Activated T-cell treated with anti-CD3 and anti-CD28 coated beads for 4 hours (primary cell): ENCODE results near the gene C5.

ENCODE experiments used
- DNase-seq: peaks from one replicate; pipeline ENCODE4 v3.0.0-alpha.2; 2020

Gene C5

DNA sequence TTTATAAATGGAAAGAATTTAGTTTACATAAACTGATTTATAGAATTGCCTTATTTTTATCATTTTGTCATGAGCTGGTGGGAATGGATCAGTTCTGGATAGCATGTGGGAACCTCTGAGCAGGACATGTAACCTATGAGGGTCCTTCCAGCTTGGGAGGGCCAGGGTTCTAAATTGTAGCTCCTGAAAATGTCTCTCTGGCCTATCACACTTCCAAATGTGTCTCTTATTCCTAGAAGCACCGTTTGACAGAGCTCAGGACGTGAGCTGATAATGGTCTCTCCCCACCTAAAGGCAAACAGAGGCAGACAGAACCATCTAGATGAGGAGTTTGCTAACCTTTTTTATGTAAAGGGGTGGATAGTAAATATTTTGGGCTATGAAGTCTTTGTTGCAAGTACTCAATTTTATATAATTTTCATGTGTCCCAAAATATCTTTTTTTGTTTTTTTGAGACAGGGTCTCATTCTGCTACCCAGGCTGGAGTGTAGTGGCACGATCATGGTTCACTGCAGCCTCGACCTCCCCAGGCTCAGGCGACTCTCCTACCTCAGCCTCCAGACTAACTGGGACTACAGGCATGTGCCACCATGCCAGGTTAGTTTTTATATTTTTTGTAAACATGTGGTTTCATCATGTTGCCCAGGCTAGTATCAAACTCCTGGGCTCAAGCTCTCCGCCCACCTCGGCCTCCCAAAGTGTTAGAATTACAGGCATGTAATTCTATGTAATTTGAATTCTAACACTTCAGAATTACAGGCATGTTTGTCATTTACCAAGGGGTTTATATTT lies 127.5 kb downstream of the C5 start:
- no peak for DNase-seq

DNA sequence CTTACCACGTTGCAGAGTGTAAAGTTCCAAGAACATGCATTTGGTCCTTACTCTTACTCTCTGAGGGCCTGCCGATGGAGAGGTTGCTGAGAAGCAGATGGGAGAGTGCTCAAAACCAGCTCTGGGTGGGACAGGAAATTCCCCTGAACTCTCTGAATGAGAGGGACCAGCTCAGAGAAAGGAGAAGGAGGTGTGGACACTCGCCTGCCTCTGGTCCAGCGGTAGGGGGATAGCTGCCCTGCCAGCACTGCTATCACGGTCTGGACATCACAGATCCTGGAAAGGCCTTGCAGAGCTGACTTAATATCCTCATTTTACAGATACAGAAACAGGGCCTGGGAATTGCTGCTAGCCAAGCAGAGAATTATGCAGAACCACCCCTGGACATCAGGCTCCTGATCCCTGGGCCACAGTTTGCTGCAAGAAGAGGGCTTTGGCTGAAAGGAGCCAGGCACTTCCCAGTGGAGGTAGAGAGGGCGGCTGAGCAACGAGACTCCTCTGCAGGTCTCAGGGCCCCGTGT lies 128.4 kb downstream of the C5 start:
- DNase-seq = no peak

DNA sequence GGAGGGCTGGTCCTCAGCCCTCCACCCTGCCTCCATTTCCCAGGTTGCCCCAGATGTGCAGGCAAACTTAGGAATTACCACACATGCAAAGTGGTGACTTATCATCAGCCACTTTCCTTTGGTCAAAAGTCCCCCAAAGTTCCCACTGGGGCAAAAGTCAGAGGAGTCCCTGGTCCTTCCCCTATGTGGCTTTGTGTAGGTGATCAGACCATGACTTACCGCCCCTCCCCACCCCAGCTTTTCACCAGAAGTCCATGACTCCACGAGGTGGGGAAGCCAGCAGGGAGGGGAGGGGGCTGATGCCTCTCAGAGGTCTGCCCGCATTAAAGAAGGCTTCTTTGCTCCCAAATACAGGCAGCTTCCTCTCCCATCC lies 129.3 kb downstream of the C5 start:
- DNase-seq = no peak

DNA sequence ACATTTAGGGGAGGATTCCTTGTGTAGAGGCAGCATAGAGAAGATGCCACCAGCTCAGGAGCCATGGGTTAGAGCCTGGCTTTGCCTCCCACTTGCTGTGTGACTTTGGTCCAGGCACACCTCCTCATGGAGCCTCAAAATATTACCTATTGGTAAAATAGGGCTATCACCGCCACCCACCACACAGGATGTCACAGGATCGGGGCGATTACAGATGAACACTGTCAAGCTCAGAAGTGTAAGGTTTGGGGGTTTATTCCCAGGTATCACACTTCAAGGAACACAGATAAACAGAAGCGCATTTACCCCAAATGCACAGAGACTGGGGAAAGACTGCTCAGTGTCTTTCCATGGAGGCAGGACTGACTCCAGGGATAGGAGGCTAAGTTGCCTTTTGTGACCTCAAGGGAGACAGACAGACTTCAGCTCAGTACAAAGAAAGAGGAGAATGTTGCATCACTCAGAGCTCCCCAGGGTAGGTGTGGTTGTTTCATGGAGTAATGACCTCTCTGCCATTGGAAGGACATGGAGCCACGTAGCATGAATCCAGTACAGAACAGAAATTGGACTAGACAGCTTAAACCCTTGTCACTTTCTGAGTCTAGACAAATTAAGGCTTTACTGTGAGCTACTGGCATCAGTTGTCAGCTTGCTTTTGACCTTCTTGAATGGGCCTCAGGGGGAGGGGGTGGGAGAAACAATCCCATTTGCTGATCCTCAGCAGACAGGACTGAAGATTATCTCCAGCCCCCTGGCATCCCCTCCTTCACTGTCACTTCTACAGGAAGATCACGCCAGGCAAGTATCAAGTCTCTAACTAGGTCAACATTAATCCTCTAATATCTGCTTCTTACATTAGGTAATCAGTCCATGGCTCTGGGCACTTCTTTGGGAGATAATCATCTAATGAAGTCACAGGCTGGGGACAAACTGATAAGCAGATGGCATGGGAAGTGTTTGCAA lies 130.0 kb downstream of the C5 start:
- no peak for DNase-seq

DNA sequence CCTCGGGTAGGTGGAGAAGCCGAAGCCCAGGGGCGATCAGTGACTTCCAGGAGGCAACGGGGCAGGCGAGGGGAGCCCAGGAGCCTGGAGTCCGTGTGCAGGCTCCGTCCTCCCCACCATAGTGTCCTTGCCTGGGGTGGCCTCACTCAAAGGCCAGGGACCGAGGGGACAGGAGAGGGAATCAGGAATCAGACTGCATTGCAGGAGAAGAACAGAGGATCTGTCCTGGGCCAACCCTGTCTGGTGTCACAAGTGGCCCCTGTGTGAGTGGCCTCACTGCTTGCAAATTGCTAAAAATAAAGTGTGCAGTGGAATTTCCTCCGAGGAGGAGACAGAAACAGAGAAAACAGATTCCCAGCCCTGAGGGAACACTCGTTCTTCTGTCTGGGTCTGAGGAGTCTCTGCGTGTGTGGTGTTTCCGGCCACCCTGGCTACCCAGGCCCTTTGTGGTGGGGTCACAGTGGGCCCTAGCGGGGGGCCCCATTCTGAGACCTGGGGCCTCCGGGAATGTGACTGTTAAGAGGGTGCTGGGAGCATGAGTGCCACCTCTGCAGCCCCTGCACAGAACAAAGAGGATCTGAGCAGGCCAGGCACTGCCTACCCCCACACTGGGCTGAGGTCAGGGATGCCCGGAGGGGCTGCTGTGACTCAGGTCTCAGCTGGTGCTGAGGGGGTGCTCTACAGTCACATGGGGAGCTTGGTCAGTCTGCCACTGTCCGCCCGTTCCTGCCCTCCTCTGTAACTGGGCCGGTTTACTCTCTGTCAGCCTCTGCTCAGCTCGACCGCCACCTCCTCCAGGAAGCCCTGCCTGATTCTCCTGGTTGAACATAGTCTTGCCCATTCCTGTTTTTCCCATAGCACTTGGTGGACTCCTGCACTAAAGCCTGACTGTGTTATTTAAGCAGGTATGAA lies 130.9 kb downstream of the C5 start:
- no peak for DNase-seq

DNA sequence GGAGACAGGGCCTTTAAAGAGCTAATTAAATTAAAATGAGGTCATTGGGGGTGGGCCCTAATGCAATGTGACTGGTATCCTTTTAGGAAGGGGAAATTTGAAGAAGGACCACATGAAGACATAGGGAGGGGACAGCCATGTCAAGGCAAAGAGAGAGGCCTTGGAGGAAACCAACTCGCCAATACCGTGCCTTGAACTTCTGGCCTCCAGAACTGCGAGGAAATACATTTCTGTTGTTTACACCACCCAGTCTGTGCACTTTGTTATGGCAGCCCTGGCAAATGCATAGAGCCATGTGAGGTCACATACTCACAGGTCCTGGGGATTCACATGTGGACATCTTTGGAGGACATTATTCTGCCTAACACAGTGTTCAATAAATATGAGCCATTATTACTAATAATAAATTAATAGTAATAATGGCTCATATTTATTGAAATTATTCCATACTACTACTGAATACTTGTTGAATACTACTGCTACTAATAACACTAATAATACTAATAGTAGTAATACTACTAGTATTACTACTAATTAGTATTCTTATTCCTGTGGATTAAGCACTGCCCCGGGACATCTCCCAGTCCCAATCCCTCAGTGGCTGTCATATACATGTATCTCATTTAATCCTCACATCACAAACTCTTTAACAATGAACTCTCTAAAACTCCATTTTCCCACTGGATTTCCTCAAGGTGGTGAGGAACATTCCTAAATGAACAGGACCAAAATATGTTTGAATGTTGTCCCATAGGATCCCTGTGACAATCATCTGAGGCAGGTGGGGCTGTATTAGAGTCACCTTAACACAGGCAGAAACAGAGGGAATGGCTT lies 131.9 kb downstream of the C5 start:
- DNase-seq = no peak

DNA sequence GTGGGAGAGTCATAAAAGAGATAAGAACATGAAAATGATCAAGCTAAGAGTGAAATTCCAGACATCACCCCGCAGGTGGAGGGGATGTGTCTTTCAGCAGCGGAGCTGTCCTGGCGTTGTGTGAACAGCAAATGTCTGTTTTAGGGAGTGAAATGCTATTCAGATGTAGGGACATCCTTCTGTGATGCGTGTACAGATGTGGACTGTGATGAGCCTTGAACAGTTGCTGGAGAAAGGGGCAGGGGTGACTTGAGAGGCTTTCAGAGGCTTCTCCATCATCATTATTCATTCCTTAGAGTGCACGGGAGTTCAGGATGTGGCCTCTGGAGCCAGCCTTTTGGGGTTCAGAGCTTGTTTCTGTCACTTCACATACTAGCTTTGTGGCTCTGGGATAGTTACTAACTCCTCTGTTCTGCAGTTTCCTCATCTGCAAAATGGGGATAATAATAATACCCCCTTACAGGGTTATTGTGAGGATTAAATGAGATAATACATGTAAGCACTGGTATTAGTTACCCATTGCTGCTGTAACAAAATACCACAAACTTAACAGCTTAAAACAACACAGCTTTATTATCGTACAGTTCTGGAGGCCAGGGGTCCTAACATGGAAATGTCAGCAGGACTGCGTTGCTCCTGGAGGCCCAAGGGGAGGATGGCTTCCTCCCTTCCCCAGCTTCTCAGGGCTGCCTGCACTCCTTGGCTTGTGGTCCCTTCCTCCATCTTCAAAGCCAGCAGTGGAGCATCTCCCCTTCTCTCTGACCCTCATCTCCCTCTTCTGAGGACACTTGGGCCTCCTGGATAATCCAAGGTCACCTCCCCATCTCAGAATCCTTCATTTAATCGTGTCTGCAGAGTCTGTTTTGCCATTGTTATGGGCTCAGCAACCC lies 132.8 kb downstream of the C5 start:
- DNase-seq = no peak

DNA sequence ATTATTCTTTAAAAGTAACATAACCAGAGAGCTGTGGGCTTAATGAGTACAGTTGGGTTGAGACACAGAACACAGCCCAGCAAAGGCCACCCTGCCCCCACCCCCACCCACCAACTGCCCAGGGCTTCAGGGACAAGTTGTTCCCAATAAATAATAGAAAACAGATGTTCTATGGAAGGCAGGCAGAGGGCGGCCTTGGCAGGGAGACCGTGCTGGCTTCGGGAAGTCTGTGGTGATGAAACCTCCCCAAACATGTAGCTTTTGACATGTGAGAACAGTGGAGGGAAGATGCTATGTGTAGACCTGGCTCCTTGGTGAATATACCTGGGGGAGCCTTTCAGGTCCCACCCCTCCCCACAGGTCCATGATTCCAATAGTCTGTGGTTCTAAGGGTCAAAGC lies 133.5 kb downstream of the C5 start:
- DNase-seq = no peak

DNA sequence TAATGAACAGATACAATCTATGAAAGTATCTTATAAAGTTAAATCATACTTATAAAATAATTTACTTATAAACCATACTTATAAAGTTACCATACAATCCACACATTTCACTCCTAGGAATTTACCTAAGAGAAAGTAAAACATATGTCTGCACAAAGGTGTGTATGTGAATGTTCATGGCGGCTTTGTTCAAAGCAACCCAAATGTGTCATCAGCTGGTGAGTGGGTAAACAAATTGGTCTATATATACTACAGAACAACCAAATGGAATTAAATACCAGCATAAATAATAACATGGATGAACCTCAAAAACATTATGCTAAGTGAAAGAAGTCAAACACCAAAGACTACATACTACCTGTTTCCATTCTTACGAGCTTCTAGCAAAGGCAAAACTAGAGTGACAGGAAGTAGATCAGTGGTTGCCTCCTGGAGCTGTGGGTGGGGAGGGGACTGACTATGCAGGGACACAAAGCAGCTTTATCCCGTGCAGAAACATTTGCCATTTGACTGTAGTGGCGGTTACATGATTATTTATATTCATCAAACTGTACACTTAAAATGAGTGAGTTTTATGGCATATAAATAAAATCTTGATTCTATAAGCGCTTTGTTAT lies 134.1 kb downstream of the C5 start:
- no peak for DNase-seq

DNA sequence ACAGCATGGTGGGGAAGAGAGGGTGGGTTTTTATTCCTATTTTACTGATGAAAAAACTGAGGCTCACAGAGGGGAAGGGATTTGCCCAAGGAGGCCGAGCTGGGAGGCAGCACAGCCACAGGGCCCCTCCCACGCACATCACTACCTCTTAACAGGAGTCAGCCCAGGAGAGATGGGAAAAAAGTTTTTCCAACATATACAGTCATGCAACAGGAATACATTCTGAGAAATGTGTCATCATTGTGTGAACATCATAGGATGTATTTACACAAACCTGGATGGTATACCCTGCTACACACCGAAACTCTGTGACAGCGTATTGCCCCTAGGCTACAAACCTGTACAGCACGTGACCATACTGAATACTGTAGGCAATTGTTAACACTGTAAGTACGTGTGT lies 135.1 kb downstream of the C5 start:
- DNase-seq = no peak

DNA sequence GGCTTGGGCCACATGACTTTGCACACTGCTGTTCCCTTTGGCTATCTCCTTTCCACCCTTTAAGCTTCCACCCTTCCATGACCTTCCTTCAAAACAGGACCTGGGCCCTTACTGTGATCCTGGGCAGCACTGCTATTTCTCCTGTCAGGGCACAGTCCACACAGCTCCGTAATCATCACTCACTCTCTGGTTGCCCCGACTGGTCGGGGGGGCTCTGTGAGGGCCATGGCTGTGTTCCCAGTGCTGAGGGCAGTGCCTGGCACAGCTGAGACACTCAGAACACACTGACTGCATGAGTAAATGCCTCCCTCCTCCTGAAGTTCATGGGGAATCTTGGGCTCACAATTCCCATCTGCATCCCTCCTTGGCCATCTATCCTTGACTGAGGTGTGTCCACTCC lies 135.7 kb downstream of the C5 start:
- no peak for DNase-seq

DNA sequence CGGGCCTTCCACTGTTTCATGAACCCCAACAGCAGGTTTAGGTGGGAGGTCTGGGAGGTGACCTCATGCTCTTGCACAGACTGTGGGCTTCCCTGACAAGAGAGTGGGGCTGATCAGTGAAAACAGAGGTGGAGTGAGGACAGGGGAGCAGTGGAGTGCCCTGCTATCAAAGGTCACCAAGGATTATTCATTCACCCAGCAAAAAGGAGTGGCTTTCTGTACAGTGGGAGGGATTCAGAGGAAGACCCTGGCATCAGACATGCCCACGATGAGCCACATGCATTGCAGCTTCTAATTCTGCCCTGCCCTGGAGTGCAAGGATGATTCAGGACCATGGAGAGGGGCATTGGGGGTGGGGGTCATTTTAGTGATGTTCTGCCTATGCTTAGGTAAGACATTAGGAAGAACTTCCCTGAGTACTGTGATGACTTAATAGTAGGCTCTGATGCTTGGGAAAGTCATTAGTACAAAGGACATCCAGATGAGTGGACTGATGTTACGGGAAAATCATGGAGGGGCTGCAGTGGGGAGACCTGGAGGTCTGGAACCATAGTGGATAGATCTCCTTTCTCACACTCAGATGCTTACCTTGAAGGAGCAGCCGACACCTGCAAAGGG lies 136.3 kb downstream of the C5 start:
- no peak for DNase-seq

DNA sequence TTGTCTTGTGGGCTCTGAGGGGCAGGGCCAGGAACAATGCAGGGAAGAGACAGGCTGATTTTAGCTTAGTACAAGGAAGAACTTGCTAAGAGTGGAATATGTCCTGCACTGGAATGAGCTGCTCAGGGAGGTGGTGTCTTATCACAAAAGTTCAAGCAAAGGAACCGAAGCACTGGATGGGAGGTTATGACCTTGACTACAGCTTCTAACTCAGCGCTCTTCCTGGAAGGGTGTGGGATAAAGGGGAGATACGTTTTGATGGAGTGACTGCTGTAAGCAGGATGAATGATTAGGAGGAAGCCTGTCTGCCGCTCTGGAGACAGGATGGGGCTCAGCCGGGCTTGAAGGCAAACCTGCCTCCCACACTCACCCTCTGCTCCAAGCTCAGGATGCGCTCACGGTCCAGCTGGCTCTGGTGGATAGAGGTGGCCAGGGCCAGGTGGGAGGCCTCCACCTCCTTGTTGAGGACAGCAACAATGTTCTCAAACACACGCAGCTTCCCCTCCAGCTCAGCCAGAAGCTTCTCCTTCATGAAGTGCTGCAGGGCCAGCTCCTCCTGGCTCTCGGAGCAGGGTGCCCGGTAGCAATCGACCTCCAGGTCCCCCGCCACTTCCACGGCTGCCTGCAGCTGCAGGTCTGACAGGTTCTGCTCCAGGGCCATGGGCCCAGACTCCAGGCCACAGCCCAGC lies 137.0 kb downstream of the C5 start:
- no peak for DNase-seq

DNA sequence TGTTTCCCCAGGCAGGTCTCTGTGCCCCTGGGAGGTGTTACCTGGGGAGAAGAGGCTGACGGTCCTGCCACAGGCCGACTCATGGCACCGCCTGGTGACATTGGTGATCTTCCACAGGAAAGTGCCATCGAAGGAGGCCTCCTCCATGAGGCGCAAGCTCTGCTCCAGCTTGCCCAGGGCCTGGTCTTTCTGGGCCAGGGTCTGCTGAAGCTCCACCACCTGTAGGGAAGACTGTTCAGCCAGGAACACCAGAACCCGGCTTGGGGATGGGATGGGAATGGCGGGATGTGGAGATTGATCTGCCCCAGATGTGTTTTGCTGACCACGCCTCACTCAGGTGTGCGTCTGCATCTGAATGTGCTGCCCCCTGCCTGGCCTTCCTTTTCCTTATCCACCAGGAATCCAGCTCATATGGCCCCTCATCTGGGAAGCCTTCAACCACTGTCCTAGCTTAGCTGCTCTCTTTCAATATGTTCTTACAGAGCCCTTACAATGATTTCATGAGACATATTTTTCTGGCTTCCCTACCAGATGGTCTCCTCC lies 138.7 kb downstream of the C5 start:
- DNase-seq = no peak

DNA sequence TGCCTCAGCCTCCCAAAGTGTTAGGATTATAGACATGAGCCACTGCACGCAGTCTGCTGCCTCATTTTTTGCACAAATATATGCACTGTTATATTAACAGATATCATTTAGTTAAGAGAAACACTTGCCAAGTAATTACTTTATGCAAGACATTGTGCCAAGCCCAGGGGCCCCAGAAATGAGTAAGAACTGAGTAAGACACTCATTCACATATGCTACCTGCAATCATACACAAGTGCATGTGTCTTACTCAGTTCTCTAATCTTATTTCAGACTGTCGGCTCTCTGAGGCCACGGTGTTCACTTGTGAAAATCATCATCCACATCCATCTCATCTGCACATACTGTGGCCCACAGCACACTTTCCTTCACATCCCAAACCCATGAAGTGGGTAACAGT lies 139.4 kb downstream of the C5 start:
- DNase-seq = no peak

DNA sequence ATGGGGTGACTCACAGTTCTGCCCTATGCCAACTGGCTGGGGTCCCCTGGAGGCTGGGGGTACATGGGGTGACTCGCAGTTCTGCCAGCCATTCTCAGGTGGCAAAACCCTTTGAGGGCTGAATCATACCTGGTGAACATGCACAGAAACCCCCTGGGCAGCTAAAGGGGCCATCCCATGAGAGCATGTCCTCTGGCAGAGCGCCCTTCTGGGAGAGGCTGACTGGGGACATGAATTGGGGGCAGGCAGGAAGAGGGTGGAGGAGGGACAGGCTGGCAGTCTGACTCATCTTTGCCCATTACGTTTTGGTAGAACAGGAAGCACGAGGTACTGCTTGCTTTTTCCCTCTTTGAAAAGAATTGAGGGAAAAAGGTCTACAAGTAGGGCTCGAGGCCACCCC lies 140.2 kb downstream of the C5 start:
- peak; percentile 57 for DNase-seq

DNA sequence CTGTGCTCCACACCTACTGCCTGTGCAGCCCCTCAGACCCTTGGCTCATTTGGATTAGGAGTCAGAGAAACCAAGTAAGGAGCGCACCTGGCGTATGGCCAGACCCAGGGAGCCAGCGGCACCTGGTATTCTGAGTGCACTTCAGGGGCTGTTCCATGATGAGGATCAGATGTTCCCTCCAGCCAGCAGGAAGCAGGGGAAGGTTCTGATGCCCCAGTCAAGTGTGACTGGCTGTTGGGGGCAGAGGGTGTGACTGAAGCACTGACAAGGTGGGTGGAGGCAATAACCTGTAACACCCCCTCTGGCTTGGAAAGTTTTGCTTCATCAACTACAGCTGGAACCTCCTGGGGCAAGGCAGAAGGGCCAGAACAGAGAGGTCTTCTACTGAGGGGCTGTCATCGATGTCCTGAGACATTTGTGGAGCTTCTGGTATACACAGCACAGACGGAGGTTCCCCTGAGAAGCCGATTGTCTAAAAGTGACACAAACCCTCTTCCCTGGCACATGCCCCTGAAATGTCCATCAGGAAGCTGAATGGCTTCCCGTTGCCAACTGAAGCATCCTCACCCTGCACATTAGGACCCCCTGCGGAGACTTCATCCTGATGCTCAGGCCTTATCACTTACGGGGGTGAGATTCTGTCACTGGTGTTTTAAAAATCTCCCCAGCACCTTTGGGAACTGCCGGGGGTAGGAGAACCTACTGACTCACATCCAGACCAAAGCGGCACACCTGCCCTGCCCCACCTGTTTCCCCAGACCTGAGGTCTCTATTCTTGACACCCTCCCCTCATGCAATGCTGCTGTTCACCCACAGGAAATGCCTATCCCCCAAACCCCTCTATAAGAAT lies 144.5 kb downstream of the C5 start:
- no peak for DNase-seq

DNA sequence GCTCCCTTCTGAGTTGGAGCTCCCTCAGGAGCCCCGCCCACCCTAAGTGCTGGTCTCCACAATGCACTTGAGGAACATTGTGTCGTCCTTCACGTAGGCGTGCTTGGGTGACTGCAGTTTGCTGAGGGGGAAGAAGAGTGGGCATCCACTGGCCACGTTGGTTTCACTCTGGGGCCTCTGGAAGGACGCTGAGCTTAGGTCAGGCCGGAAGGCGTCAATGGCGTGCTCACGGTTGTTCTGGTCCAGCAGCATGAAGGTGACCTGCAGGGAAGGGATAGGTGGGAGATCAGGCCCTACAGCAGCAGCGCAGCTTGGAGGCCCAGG lies 145.1 kb downstream of the C5 start:
- no peak for DNase-seq
